Fibroblast of mammary gland (primary cell): ENCODE results near the gene SPACA4.
A peak's percentile ranks its signal among the peaks of the same experiment; 100 is the strongest.

Experiments used
- DNase-seq: peaks from one replicate; pipeline ENCODE4 v3.0.0-alpha.2; 2010; ENCODE audit warnings: low read depth
- H3K4me3 ChIP-seq: 2 replicates; pipeline ENCODE4 v1.5.1; 2011; ENCODE audit warnings: low read depth, mild to moderate bottlenecking, low read length, moderate library complexity; ENCODE audit not compliant: control insufficient read depth
- TF ChIP-seq, protein P1 (sequence below): conservative IDR thresholded peaks from 2 replicates; pipeline ENCODE4 v1.5.1; 2011; ENCODE audit warnings: low read depth, low read length, inconsistent platforms; ENCODE audit not compliant: control insufficient read depth, insufficient read depth

The SPACA4 gene

DNA sequence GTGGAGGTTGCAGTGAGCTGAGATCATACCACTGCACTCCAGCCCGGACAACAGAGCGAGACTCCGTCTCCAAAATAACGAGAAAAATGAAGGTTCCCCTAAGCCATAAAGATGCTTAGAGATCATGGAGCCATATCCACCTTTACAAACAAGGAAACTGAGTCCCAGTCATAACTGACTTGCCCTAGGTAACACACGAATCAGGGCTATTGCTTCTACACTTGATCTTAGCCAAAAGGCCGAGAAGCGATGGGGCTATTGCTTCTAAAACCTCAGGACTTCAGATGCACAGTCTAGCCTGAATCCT, 27.4 kb downstream of the SPACA4 start:
- peak overlapping the region; percentile 33 for H3K4me3 ChIP-seq
- TF ChIP-seq, protein P1, sequence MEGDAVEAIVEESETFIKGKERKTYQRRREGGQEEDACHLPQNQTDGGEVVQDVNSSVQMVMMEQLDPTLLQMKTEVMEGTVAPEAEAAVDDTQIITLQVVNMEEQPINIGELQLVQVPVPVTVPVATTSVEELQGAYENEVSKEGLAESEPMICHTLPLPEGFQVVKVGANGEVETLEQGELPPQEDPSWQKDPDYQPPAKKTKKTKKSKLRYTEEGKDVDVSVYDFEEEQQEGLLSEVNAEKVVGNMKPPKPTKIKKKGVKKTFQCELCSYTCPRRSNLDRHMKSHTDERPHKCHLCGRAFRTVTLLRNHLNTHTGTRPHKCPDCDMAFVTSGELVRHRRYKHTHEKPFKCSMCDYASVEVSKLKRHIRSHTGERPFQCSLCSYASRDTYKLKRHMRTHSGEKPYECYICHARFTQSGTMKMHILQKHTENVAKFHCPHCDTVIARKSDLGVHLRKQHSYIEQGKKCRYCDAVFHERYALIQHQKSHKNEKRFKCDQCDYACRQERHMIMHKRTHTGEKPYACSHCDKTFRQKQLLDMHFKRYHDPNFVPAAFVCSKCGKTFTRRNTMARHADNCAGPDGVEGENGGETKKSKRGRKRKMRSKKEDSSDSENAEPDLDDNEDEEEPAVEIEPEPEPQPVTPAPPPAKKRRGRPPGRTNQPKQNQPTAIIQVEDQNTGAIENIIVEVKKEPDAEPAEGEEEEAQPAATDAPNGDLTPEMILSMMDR: no peak
- DNase-seq: no peak

DNA sequence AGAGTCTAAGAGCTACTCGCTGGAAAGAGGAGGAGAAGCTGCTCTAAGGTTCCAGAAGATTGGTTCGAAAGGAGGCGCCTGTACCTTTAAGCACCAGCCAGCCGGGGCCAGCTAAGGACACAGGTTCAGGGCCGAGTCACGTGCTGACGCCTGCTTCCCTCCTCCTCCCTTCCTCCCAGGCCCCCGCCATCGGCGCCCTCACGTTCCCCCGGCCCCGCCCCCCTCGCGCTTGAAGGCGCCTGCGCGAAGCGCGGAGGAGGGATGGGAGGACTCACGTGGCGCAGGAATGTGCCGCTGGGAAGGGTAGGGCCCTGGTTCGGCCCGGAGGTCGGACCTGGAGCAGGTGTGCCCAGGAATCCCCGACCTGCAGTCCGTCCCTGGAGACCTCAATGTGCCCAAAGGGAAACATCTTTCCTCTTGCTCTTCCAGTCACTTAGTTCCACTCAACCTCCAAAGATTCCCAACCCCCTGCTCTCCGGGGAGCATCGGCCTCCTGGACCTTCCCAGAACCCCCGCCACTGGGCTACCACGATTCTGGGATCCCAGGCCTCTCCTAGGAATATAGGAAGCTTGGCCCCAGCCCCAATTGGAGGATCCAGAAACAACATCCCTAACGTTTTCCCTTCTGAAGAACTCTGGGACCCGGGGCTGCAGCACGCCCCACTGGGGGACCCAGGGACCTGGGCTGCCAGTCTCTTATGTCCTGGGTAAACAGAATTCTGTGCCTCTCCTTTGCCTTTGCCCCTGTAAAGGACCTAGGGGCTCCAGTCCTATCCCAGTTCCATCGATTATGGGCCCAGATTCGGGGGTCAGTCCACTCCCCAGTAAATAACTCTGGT, 28.1 kb downstream of the SPACA4 start:
- TF ChIP-seq, protein P1: no peak
- DNase-seq: peak; percentile 94
- peak overlapping the region; percentile 33 for H3K4me3 ChIP-seq

DNA sequence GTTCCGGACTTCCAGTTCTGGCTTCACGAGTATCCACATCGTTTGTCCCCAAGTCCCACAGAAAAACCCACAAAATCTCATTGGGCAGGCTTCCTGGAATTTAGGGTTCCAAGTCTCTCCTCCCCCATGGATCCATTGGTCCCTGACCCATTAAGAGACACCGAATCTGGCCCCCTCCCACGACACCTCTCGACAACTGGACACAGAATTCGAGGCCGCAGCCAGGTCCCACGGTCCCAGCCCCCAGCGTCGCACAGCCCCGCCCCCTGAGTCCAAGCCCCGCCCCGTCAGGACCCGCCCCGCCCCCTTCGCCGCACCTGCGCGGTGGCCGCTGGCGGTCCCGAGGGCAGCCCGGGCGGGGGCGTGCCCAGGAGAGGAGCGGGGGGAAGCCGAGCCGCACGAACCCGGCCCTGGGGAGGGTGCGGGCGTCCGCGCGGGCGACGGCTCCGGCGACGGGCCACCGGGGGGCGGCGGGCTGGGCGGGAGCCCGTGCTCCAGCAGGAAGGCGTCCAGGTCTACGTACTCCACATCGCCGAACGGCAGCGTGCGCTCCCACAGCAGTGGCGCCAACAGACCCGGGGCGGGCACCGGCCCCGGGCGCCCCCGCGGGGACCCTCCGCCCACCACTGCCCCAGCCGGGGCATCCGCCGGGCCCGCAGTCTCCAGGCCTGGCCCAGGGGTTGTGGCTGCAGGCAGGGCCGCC, 28.9 kb downstream of the SPACA4 start:
- DNase-seq: no peak
- H3K4me3 ChIP-seq: no peak overlapping the region
- TF ChIP-seq, protein P1: no peak

DNA sequence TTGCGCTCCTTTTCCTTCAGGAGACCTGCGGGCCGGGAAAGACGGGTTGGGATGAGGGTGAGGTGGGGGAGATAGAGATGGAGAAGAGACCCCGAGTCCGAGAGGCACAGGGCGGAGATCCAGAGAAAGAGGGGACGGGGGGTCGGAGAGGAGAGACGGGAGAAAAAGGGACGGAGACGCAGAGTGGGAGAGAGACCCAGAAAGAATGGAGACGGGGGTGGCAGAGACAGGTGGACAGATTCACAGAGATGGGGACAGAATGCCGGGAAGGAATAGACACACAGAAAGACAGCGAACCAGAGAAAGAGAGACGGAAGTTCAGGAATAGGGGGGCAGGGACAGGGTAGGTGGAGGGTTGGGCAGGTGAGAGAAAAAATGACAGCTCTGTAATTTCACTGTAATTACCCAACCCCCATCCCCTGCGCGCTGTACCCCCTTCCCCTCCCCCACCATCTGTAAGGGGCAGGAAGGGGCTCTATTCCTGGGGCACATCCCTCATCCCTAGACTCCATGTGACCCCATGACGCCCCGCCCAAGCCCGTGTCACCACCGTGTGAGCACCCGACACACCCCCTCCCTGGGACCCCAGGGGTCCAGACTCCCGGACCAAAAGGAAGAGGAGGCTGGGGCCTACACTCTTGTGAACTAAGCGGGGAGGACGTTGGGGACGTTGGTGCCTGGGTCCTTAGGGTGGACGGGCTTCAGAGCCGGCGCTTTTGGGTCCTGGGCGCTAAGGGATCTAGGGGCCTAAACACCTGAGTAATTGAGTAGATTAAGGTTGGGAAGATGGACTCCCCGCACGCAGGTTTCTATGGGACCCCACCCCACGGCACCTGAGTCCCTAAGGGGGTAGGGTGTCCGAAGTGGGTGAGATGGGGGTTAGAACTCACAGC, 29.7 kb downstream of the SPACA4 start:
- TF ChIP-seq, protein P1: no peak
- no peak overlapping the region for H3K4me3 ChIP-seq
- DNase-seq: no peak

DNA sequence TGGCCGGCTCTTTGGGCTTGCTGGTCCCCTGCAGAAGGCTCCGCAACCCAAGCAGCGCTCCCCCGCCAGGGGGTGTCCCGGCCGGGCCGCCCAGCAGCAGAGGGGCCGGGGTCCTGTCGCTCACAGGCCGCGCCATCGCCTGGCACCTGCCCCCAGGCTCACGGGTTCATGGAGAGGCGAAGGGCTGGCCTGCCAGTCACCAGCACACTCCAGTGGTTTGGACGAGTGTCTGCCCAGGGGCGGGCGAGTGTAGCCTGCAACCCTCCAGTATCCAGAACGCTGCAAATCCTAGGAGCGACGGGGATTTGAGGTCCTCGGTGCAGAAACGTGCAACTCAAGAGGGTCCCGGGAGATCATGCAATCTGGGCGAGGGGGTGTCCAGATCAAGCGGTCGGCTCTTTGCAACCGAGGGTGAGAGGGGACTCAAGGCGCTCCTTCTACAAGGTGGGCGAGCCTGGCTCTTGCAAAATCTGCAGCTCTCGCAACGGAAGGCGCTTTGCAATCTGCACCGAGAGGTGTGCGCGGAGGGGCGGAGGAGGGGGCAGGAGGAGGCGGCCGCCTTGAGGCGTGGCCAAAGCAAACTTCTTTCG, 30.4 kb downstream of the SPACA4 start, which contains the start of gene DBP:
Gene DBP, minus strand, starts transcription at position 521 of the 590 bp plus-strand sequence. Its CDS starts 385 bp downstream, at position 136.
- TF ChIP-seq, protein P1: no peak
- peak within 1 kb of the TSS; percentile 50 for H3K4me3 ChIP-seq
- no peak for DNase-seq

DNA sequence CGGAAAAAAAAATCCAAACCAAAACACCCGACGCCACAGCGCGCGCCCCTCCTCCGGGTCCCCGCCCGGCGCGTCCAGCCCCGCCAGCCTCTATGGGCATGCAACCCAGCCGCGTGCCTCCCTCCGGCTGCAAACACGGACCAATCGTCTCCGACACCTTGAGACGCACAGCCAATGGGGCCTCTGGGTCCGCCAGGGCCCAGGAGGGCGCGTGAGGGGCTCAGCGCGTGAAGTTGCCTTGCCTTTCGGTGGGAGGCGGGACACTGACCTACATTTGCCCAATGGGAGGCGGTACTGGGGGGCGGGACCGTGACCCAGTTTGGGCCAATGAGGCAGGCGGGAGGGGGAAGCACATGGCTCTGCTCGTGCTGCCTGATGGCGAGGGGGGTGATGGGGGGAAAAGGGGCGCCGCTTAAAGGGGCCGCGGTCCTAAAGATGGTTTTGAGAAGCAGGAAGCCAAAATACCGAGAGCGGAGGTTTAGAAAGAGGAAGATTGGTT, 31.0 kb downstream of the SPACA4 start:
- TF ChIP-seq, protein P1: no peak
- H3K4me3 ChIP-seq: peak overlapping the region; percentile 50

More for the DNA sequence above, 31.0 kb downstream of the SPACA4 start:
- peak; percentile 93 for DNase-seq
